NCI-H1930 (cell line): Measurements from ENCODE around the gene ATRNL1.
A peak's percentile ranks its signal among the peaks of the same experiment; 100 is the strongest.
"Not testable (repeated sequence)": the region's sequence is repeated elsewhere in the genome, so short reads cannot be mapped to it uniquely, and the experiment has no call there.

Experiments
- DNase-seq, 2 experiments: peaks; one replicate each; lab custom pipeline; 2025; lab: John Stamatoyannopoulos, UW

Gene ATRNL1

GRCh38 chr10:115427611-115428010, 334.4 kb downstream of the ATRNL1 start:
- no peak for DNase-seq

DNA sequence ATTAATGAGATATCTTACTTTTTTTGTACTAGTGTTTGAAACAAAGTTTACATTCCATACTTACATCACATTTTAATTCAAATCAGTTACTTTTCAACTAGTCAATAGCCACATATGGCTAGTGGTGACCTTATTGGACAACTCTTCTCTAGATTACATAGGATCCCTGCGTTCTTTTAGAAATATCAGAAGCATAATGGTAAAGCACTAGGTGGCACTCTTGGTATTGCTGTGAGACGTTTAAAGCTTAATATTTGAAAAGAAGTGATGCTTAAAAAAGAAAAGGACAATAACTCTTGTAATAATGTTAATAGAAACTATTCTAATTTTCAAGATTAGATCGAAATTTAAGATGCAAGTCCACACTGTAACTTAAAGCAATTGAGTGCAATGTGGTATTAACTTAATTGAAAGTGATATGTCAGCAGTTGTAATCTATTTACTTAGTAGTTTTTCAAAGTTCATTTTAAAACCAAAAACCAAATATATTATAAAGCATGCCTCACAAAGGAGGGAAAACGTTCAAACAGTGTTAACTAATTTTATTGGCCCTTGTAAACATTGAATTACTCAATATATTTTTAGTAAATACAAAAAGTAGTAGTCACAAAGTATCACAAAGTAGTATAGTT, 339.1 kb downstream of the ATRNL1 start:
- DNase-seq, result peak in 1 of 2 experiments; percentile 17

DNA sequence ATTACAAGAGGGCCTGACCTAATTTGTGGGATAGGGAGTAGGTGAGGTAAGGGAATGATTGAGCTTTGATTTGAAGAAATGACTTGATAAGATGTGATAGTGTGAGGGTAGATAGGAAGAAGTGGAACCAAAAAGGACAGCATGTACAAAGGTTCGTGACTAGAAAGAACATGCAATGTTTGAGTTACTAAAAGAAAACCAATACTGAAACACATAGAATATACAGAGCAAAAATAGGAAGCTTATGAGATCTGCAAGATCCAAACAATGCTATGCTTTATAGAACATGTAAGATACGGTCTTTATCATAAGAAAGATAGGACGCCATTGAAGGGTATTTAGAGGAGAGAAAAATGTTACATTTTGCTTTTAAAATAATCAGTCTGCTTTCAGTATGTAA, 343.8 kb downstream of the ATRNL1 start:
- no peak for DNase-seq

GRCh38 chr10:115441907-115442545, 348.9 kb downstream of the ATRNL1 start:
- DNase-seq, result no peak

DNA sequence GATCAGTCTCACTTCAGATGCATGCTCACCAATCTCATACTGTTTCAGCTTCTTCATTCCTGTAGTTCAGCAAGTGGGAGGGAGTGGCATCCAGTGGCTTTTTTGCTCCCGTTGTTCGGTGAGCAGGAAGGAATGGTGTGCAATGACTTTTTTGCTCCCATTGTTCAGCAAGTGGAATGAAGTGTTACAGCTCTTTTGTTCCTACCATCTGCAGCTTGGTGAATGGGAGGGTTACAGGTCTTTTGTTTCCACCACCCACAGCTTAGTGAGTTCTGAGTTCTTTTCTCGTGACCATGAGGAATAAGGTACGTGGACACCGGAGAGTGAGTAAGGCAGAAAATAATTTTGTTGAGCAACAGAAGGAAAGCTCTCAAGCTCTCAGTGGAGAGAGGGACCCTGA, 363.6 kb downstream of the ATRNL1 start:
- no peak for DNase-seq

DNA sequence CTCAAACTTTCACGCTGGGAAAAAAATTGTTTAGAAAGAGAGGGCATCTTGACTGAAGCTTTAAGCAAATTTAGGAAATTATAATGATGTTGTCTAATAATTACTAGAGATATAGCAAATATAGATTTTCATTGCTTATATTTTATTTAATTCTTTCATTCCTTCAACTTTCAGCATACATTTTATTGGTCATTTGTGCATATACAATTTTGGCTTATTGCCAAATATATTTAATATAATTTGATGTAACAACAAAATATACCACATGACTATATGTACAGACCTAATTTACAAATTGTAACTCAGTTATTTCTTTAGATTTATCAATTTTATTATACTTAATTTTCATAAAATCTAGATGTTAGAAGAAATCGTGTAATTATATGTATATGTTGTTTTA, 390.1 kb downstream of the ATRNL1 start:
- DNase-seq, result no peak

- DNase-seq, result no peak
Observed at GRCh38 chr10:115491526-115492140, 398.5 kb downstream of the ATRNL1 start.

DNA sequence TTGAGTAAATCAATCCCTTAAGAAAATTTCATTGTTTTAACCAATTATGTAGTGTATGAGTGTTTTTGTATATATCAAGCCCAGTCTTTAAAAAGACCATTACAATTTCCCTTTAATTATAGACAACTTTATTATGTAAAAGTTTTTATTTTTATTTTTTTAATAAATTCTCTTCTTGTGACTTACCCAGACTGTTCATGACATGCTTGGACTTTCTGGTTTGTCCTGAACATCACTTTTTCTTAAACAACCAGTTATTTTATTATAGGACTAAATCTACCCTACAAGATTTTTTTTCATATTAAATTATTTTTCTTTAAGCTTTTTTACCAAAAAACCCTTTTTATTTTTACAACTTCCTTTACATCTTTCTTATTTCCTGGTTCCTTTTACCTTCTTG, 410.4 kb downstream of the ATRNL1 start:
- no peak for DNase-seq

- no peak for DNase-seq
Observed at GRCh38 chr10:115514895-115515294, 421.7 kb downstream of the ATRNL1 start.

- DNase-seq, result no peak
Observed at GRCh38 chr10:115525141-115525540, 432.0 kb downstream of the ATRNL1 start.

DNA sequence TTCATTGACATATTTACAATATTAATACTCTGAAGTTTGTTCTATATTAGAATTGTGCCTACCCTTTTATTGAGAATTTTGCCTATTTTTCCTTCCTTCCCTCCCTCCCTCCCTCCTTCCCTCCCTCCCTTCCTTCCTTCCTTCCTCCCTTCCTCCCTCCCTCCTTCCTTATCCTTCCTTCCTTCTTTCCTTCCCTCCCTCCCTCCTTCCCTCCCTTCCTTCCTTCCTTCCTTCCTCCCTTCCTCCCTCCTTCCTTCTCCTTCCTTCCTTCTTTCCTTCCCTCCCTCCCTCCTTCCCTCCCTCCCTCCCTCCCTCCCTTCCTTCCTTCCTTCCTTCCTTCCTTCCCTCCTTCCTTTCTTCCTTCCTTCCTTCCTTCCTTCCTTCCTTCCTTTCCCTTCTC, 434.5 kb downstream of the ATRNL1 start:
- DNase-seq, result not testable (repeated sequence)

DNA sequence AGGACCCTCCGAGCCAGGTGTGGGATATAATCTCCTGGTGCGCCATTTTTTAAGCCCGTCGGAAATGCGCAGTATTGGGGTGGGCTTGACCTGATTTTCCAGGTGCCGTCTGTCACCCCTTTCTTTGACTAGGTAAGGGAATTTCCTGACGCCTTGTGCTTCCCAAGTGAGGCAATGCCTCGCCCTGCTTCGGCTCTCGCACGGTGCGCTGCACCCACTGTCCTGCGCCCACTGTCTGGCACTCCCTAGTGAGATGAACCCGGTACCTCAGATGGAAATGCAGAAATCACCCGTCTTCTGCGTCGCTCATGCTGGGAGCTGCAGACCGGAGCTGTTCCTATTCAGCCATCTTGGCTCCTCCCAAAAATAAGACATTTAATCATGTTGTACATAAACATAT, 443.2 kb downstream of the ATRNL1 start:
- DNase-seq, result not testable (repeated sequence)

DNA sequence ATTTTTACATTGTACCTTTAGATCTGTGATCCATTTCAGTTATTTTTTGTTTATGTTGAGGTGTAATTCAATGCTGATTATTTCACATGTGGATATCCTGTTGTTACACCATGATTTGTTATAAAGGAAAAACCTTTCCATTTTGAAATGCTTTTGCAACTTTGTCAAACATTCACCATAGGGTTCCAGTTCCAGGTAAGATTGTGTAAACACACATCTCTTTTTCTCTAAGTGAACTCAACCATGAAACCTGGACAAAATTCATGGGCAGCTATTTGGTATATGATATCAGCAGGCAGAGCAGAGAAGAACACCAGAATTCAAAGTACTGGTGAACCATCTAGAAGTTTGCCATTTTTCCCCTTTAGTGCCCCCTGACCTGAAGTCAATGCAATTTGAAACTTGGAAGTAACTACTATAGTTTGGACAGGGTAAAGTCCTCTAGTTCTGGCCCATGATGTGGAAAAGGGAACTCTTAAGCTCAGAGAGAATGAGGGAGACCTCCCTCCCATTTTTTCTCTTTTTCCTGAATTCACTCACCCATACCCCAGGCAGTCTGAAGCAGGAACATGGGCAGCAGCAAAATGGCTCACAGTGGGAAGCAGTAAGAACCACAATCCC, 446.1 kb downstream of the ATRNL1 start:
- no peak for DNase-seq

DNA sequence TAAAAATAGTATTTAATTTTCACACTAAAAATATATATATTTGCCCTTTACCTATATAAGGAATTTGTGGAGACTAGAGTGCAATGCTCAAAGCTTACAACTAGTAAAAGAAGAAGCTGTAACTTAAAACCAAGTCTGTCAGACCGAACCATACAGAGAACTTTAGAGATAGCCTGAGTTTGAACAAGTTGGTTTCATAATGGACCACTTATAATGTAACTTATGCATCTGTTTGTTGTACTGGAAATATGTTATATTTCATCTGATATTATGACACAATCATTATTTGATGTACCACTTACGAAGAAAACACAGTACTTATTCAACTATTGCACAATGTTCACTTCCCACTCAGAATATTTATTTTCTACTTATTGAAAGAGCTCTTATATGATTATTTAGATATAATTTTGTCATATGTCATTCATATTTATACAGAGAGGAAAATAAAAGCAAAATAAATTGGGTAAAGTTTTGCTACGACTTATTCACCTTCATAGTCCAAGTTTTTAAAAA, 462.8 kb downstream of the ATRNL1 start:
- no peak for DNase-seq

DNA sequence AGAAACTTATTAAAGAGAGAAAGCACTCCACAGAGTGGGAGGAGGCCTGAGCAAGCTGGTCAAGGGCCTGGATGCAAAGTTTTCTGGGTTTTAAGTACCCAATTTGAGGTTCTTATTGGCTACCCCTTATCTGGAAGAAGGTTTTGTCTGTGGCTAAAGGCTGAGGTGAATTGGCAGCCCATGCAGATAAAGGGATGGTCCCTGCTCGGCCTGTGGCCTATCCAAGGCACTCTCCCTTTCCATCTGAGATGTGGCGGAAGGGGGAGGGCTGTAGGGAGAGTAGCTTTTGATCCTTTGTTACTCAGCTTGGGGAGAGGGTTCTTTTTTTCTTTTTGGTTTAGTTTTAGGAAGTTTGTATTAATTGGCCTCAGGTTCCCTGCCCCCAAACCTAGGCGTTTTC, 465.1 kb downstream of the ATRNL1 start:
- no peak for DNase-seq

DNA sequence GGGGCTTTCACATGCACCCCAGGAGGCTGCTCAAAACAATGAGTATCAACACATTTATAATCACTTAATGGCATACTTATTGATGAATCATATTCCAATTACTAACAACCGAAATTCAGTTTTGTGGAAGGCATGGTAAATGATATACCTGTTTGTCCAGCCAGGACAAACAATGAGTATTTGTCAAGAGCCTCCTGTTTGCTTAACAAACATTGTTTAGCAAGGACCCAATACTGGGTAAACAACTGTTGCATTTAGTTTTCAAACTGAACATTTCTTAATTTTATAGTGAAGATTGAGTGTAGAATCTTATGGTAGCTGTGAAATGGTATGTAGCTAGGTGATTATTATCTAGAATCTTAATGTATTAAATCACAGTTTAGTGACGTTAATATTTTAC, 473.7 kb downstream of the ATRNL1 start:
- peak; percentile 17 to 70 for DNase-seq

DNA sequence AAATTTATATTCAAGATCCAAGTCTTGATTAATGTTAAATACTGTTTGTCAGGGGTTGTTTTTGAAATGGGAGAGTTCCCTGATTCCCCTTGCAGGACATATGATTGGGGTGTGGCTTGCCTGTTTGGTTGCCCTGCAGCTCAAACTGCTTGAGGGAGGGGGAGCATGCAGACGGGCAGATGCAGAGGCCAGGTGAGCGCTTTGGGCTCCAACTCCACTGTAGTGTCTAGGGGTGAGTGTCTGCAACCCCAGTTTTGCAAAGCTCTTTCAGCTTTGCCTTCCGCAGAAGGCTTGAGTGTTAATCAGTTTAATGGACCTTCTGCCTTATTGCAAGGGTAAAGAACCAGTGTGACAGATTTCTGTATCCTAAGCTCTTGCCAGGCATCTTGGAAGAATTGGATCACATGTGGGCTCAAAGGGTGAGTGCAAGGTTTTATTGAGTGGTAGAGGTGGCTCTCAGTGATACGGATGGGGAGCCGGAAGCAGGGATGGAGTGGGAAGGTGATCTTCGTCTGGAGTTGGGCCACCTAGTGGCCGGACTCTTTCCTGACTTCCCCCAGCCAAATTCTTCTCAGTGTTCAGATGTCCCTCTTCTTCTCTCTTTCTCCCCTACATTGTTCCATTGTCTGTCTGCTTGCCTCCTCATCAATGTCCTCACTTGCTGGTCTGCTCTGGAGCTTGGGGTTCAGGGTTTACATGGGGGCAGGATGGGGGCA, 479.7 kb downstream of the ATRNL1 start:
- no peak for DNase-seq

DNA sequence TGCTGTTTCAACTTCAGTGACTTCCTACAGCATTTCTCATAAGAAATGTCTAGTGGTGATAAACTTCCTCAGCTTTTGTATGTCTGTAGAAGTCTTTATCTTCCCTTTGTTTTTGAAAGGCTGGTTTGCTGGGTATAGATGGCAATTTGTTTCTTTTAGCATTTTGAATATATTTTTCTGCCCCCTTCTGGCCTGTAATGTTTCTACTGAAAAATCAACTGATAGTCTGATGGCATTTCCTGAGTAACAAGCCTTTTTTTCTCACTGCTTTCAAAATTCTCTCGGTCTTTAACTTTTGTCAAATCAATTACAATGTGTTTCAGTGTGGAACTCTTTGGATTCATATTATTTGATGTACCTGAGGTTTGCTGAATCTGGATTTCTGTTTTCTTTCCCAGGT, 487.1 kb downstream of the ATRNL1 start:
- no peak for DNase-seq

DNA sequence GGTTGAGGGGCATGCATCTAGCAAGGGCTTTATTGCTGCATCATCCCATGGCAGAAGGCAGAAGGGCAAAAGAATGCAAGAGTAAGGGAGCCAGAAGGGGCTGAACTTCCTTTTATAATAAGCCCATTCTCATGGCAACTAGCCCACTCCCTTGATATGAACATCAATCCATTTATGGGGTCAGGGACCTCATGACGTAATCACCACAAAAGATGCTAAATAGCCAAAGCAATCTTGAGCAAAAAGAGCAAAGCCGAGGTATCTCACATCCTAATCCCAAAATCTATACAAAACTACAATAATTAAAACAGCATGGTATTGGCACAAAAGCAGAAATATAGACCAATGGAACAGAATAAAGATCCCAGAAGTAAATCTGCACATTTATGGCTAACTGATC, 499.9 kb downstream of the ATRNL1 start:
- DNase-seq, result no peak

- no peak for DNase-seq
Observed at GRCh38 chr10:115604627-115605026, 511.5 kb downstream of the ATRNL1 start.

DNA sequence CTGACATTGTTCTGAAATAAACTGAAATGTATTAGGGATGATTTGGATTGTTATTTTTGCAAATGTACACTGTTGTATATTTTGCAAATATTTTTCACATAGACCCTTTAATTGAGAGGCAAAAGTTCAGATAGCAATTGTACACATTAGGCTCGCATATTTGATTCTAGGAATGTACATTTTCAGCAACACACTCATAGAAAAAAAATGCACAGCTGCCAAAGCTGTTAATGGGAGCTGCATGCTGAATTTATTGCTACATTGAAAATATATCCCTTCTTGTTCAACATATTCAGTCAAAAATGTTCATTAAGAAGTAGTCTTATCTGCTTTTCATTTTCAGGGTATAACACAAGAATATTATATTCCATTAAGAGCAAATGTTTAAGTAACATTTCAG, 512.9 kb downstream of the ATRNL1 start:
- no peak for DNase-seq

GRCh38 chr10:115606741-115607140, 513.6 kb downstream of the ATRNL1 start:
- DNase-seq, result no peak
